Measurements from ENCODE around the gene LAMC2. TPM values are rescaled to one million over a fixed set of nuclear protein-coding genes. Genes with fewer than 3 reads are reported as not detected.

Gene LAMC2
- total and polyA plus RNA-seq, 9 donors: 0.47 to 33.7 (median 2.9) TPM

GRCh38 chr1:183228347-183229220, 42.5 kb downstream of the LAMC2 start:
- 82 to 88% (median 87%) methylated on average over 13 of the region's 13 CpGs for WGBS, 3 donors
- no peak for DNase-seq
- H3K27ac ChIP-seq: no peak overlapping the region

GRCh38 chr1:183230413-183230812, 44.3 kb downstream of the LAMC2 start:
- DNase-seq: no peak
- 38 to 54% (median 46%) methylated on average over 2 of the region's 2 CpGs for WGBS, 3 donors
- no peak for TF ChIP-seq EP300 (IDR thresholded peaks at IDR 0.05)
- H3K9me3 ChIP-seq: no peaks in the 10 kb centered on the region
- intact Hi-C loops (cut with DNase I): loop anchor here in 1 of 4 donors (5.0 kb wide), 1 partner anchor 268 kb away; no protein-coding TSS in a partner anchor
- H3K27me3 ChIP-seq: no peaks in the 10 kb centered on the region
- H3K36me3 ChIP-seq: no peaks in the 10 kb centered on the region
- H3K4me1 ChIP-seq (ENCODE audit: insufficient read depth): peaks cover 5% of the 10 kb centered on the region
- no peak overlapping the region for H3K27ac ChIP-seq
- H3K4me3 ChIP-seq: no peak overlapping the region

More at GRCh38 chr1:183228347-183229220, 42.5 kb downstream of the LAMC2 start:
- Histone ChIP-seq H3K9me3 (no peaks in the 10 kb centered on the region), H3K27me3 (no peaks in the 10 kb centered on the region), H3K4me3 (no peak overlapping the region), H3K4me1 (ENCODE audit: insufficient read depth) (no peaks in the 10 kb centered on the region), H3K36me3 (no peaks in the 10 kb centered on the region)
- intact Hi-C loops (cut with DNase I): no loop called here
- TF ChIP-seq CTCF (IDR thresholded peaks at IDR 0.05) (no peak), EP300 (IDR thresholded peaks at IDR 0.05) (no peak), POLR2A (IDR thresholded peaks at IDR 0.05) (no peak)

- Histone ChIP-seq H3K27me3 (no peaks in the 10 kb centered on the region), H3K4me1 (ENCODE audit: insufficient read depth) (peaks cover 7% of the 10 kb centered on the region), H3K9me3 (no peaks in the 10 kb centered on the region), H3K27ac (peak overlapping the region in 1 of 2 donors; percentile 15), H3K36me3 (no peaks in the 10 kb centered on the region), H3K4me3 (no peak overlapping the region)
- 30 to 51% (median 43%) methylated on average over 1 of the region's 1 CpG for WGBS, 3 donors
- intact Hi-C loops (cut with DNase I): loop anchor here in 1 of 4 donors (5.0 kb wide), 1 partner anchor 269 kb away; no protein-coding TSS in a partner anchor
- TF ChIP-seq EP300 (IDR thresholded peaks at IDR 0.05): no peak
- no peak for TF ChIP-seq CTCF (IDR thresholded peaks at IDR 0.05)
- TF ChIP-seq POLR2A (IDR thresholded peaks at IDR 0.05): no peak
- DNase-seq: no peak
Observed at GRCh38 chr1:183231545-183231944, 45.5 kb downstream of the LAMC2 start.

GRCh38 chr1:183233113-183233512, 47.0 kb downstream of the LAMC2 start:
- no peaks in the 10 kb centered on the region for H3K9me3 ChIP-seq
- H3K4me3 ChIP-seq: no peak overlapping the region
- no peak overlapping the region for H3K27ac ChIP-seq
- TF ChIP-seq CTCF (IDR thresholded peaks at IDR 0.05): no peak
- no peak for TF ChIP-seq EP300 (IDR thresholded peaks at IDR 0.05)
- TF ChIP-seq POLR2A (IDR thresholded peaks at IDR 0.05): no peak
- no peaks in the 10 kb centered on the region for H3K27me3 ChIP-seq
- DNase-seq: no peak
- H3K4me1 ChIP-seq (ENCODE audit: insufficient read depth): peaks cover 7% of the 10 kb centered on the region
- intact Hi-C loops (cut with DNase I): loop anchor here in 1 of 4 donors (5.0 kb wide), 1 partner anchor 271 kb away; no protein-coding TSS in a partner anchor
- no peaks in the 10 kb centered on the region for H3K36me3 ChIP-seq

Data from ovary (tissue), 9 donors.